ENCODE measurements around the gene GPS1. TPM values are rescaled to one million over a fixed set of nuclear protein-coding genes. Genes with fewer than 3 reads are reported as not detected.

GPS1 gene
- total and polyA plus RNA-seq, 4 donors, result 53.9 to 66.3 (median 58.8) TPM

- no peaks in the 10 kb centered on the region for H3K27me3 ChIP-seq (ENCODE audit: control insufficient read depth in 4 of 4, insufficient read depth in 4 of 4, low read length in 3 of 4)
- H3K4me1 ChIP-seq (ENCODE audit: control insufficient read depth in 4 of 4, insufficient read depth in 4 of 4, low read length in 3 of 4), result peaks cover 0 to 6% (median 4%) of the 10 kb centered on the region in 4 donors
- TF ChIP-seq ATF3 (IDR thresholded peaks at IDR 0.05) (no peak), FOXA1 (IDR thresholded peaks at IDR 0.05) (no peak), GABPA (IDR thresholded peaks at IDR 0.05 in 1 of 2, conservative IDR thresholded peaks at IDR 0.05 in 1 of 2) (no peak), ZBTB33 (IDR thresholded peaks at IDR 0.05) (no peak), EGR1 (IDR thresholded peaks at IDR 0.05; ENCODE audit: low read depth in 2 of 2) (no peak), NR2F2 (IDR thresholded peaks at IDR 0.05) (no peak), MAX (IDR thresholded peaks at IDR 0.05) (no peak), YY1 (IDR thresholded peaks at IDR 0.05) (no peak), HNF4G (IDR thresholded peaks at IDR 0.05) (no peak), SP1 (IDR thresholded peaks at IDR 0.05) (no peak)
- no peak overlapping the region for H3K4me3 ChIP-seq (ENCODE audit: low read depth in 1 of 3, low read length in 3 of 3)
- H3K36me3 ChIP-seq (ENCODE audit: control insufficient read depth in 4 of 4, insufficient read depth in 3 of 4, low read depth in 1 of 4, low read length in 3 of 4), result no peaks in the 10 kb centered on the region
- no peaks in the 10 kb centered on the region for H3K9me3 ChIP-seq (ENCODE audit: control insufficient read depth in 4 of 4, low read length in 3 of 4)
- no peak overlapping the region for H3K9ac ChIP-seq (ENCODE audit: low read depth in 1 of 2, low read length in 2 of 2)
- DNase-seq (ENCODE audit: low spot score), result no peak
- H3K27ac ChIP-seq (ENCODE audit: low read depth in 1 of 2, low read length in 2 of 2), result no peak overlapping the region
Measured at GRCh38 chr17:82070611-82071010, 18.9 kb downstream of the GPS1 start.

GRCh38 chr17:82072827-82073226 is 21.1 kb downstream of the GPS1 start:
- Histone ChIP-seq H3K4me3 (ENCODE audit: low read depth in 1 of 3, low read length in 3 of 3) (no peak overlapping the region), H3K36me3 (ENCODE audit: control insufficient read depth in 4 of 4, insufficient read depth in 3 of 4, low read depth in 1 of 4, low read length in 3 of 4) (no peaks in the 10 kb centered on the region), H3K4me1 (ENCODE audit: control insufficient read depth in 4 of 4, insufficient read depth in 4 of 4, low read length in 3 of 4) (peaks cover 0 to 3% (median 0%) of the 10 kb centered on the region in 4 donors), H3K9me3 (ENCODE audit: control insufficient read depth in 4 of 4, low read length in 3 of 4) (no peaks in the 10 kb centered on the region), H3K27me3 (ENCODE audit: control insufficient read depth in 4 of 4, insufficient read depth in 4 of 4, low read length in 3 of 4) (no peaks in the 10 kb centered on the region), H3K9ac (ENCODE audit: low read depth in 1 of 2, low read length in 2 of 2) (no peak overlapping the region), H3K27ac (ENCODE audit: low read depth in 1 of 2, low read length in 2 of 2) (no peak overlapping the region)
- WGBS, result 82% methylated on average over 6 of the region's 6 CpGs
- TF ChIP-seq TAF1 (conservative IDR thresholded peaks at IDR 0.05) (no peak), FOXA1 (IDR thresholded peaks at IDR 0.05) (no peak), HNF4A (conservative IDR thresholded peaks at IDR 0.05) (no peak), SP1 (IDR thresholded peaks at IDR 0.05) (no peak), CTCF (IDR thresholded peaks at IDR 0.05; ENCODE audit: low read depth, low read length, missing input control) (no peak), REST (IDR thresholded peaks at IDR 0.05) (no peak), EGR1 (IDR thresholded peaks at IDR 0.05; ENCODE audit: low read depth in 2 of 2) (no peak), ATF3 (IDR thresholded peaks at IDR 0.05) (no peak), NR2F2 (IDR thresholded peaks at IDR 0.05) (no peak), YY1 (IDR thresholded peaks at IDR 0.05) (no peak), GABPA (IDR thresholded peaks at IDR 0.05 in 1 of 2, conservative IDR thresholded peaks at IDR 0.05 in 1 of 2) (no peak), ZBTB33 (IDR thresholded peaks at IDR 0.05) (no peak), RXRA (IDR thresholded peaks at IDR 0.05) (no peak), RAD21 (IDR thresholded peaks at IDR 0.05) (no peak), MAX (IDR thresholded peaks at IDR 0.05) (no peak), FOXA2 (IDR thresholded peaks at IDR 0.05) (no peak), HNF4G (IDR thresholded peaks at IDR 0.05) (no peak), JUND (IDR thresholded peaks at IDR 0.05) (no peak)
- DNase-seq (ENCODE audit: low spot score), result no peak

Measured in liver (tissue), 9 donors.